Ovary (tissue), 9 donors: Measurements from ENCODE around the gene RPL22. TPM values are rescaled to one million over a fixed set of nuclear protein-coding genes. Genes with fewer than 3 reads are reported as not detected.

ENCODE experiments used
- DNase-seq, 5 donors: peaks; one replicate each; pipeline ENCODE4 v3.0.0-alpha.2; 2019 to 2020
- H3K27ac ChIP-seq, 2 donors: fragments of 200-600 bp; one replicate each; pipeline versions ENCODE4 v1.5.1 to v1.8.0; 2019 to 2022
- H3K27me3 ChIP-seq: fragments of 200-600 bp; one replicate; pipeline ENCODE4 v1.8.0; 2022
- H3K36me3 ChIP-seq: fragments of 200-600 bp; sonication (generic); one replicate; pipeline ENCODE4 v1.5.1; 2019
- H3K4me1 ChIP-seq: one replicate; pipeline ENCODE4 v1.8.1; 2013; ENCODE audit warnings: mild to moderate bottlenecking, moderate library complexity; ENCODE audit not compliant: insufficient read depth
- H3K4me3 ChIP-seq: fragments of 200-600 bp; sonication (generic); one replicate; pipeline ENCODE4 v1.5.1; 2017
- H3K9me3 ChIP-seq, 2 donors: fragments of 200-600 bp in 1 of 2; sonication (generic) in 1 of 2; one replicate each; pipeline versions ENCODE4 v1.5.1 to v1.8.1; 2013 to 2019; ENCODE audit warnings: mild to moderate bottlenecking in 1 of 2, moderate library complexity in 1 of 2
- EP300 ChIP-seq: sonication (generic); formaldehyde crosslinking; IDR thresholded peaks from one replicate; pipeline ENCODE4 v1.6.1; 2017; ENCODE audit warnings: antibody characterized with exemption
- POLR2A ChIP-seq: fragments of 450-650 bp; IDR thresholded peaks from one replicate; pipeline ENCODE4 v1.6.1; 2017; ENCODE audit warnings: antibody characterized with exemption, mild to moderate bottlenecking, moderate library complexity
- WGBS, 3 donors: extraction: QIAGEN DNeasy Blood & Tissue Kit in 1 of 3; methylation state at CpG; one replicate each; pipeline versions ENCODE4 v1.1.5 to v1.1.7; 2013 to 2017; 5-methylcytosine and 5-hydroxymethylcytosine counted together
- intact Hi-C, 4 donors: fragments of 100-400 bp; cut with DNase I; formaldehyde crosslinking; loops; one replicate each; pipeline versions ENCODE4 v1.11.0 to v1.15.1; 2022 to 2023
- polyA plus RNA-seq, 2 donors: library from polyadenylated mRNA; stranded (reverse); fragments of 200-250 nt in 1 of 2; fragments of 350-450 nt in 1 of 2; fragmentation: Illumina TruSeq in 1 of 2; extraction: RNeasy Lipid Tissue Mini Kit (QIAGEN cat#74804) in 1 of 2; gene quantifications; one replicate each; pipeline ENCODE4 v1.2.3, GENCODE V29; 2013 to 2014
- total RNA-seq, 7 donors: library from RNA; depleted of rRNA in 2 of 7; stranded (reverse); fragments of >200 nt in 2 of 7; fragmentation: NEBNext Ultra II Directional in 3 of 7; extraction: Animal tissue kit (Norgen Biotek cat#: 25700) in 3 of 7; gene quantifications; one replicate each; pipeline versions ENCODE4 v1.1.0 to v1.2.4, GENCODE V29; 2016 to 2023
- TF ChIP-seq, protein P1 (sequence below), 3 donors: fragments of 450-650 bp in 2 of 3; fragments of 200-600 bp in 1 of 3; IDR thresholded peaks; one replicate each; pipeline versions ENCODE4 v1.5.1 to v1.8.0; 2016 to 2022; ENCODE audit warnings: antibody characterized with exemption in 3 of 3, mild to moderate bottlenecking in 1 of 3
- donor health status: DM: no; HTN: no; CAD: no; lungs with moderate emphysema.
- donor health status: DM: no; HTN: no; CAD: no.
- donor health status: Bipolar disorder and iron deficiency.
- donor health status: DM: yes; HTN: yes; CAD: no.
- donor health status: DM: no; HTN: no; CAD: no.
- donor health status: DM: yes; HTN: yes; CAD: no.

RPL22 gene
- total and polyA plus RNA-seq, 9 donors, result 379 to 2,062 (median 715) TPM

DNA sequence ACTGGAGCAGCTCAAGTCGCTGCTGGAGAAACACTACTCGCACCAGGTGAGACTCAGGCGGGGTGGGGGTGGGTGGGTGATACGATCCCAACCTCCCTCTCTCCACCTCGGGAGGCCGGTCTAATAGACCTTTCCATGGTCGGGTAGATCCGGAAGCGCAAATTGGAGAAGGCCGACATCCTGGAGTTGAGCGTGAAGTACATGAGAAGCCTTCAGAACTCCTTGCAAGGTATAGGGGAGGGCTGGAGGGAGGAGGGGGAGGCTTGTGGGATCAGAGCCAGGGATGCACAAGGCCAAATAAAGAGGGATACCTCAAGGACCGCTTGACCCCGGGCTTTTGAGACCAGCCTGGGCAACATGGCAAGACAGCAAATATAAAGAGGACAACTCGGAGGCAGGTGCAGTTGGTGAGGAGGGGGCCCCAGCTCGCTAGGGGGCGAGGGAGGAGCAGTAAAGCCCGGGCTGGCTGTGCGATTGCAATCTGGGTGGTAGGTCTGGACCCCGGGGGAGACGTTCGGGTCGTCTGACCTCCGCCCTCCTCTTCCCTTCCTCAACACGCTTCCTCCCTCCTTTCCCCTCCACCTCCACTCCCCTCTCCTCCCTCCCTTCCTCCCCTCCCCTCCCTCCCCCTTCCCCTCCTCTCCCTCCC, 45.1 kb upstream of the RPL22 start:
- Histone ChIP-seq H3K27me3 (peaks cover 15% of the 10 kb centered on the region), H3K4me1 (peaks cover 17% of the 10 kb centered on the region), H3K27ac (no peak overlapping the region), H3K9me3 (no peaks in the 10 kb centered on the region), H3K36me3 (no peaks in the 10 kb centered on the region), H3K4me3 (no peak overlapping the region)
- 1 to 2% (median 2%) methylated on average over 24 of the region's 24 CpGs for WGBS, 3 donors
- no peak for DNase-seq
- TF ChIP-seq POLR2A, result no peak
- TF ChIP-seq EP300, result no peak
- TF ChIP-seq, protein P1, sequence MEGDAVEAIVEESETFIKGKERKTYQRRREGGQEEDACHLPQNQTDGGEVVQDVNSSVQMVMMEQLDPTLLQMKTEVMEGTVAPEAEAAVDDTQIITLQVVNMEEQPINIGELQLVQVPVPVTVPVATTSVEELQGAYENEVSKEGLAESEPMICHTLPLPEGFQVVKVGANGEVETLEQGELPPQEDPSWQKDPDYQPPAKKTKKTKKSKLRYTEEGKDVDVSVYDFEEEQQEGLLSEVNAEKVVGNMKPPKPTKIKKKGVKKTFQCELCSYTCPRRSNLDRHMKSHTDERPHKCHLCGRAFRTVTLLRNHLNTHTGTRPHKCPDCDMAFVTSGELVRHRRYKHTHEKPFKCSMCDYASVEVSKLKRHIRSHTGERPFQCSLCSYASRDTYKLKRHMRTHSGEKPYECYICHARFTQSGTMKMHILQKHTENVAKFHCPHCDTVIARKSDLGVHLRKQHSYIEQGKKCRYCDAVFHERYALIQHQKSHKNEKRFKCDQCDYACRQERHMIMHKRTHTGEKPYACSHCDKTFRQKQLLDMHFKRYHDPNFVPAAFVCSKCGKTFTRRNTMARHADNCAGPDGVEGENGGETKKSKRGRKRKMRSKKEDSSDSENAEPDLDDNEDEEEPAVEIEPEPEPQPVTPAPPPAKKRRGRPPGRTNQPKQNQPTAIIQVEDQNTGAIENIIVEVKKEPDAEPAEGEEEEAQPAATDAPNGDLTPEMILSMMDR (IDR thresholded peaks at IDR 0.05), result no peak
- intact Hi-C loops, result loop anchor here (5.0 to 10.0 kb wide), 8 partner anchors 98 to 200 kb away; partner anchors contain the start of gene KCNAB2 (in 1 of the 4)

DNA sequence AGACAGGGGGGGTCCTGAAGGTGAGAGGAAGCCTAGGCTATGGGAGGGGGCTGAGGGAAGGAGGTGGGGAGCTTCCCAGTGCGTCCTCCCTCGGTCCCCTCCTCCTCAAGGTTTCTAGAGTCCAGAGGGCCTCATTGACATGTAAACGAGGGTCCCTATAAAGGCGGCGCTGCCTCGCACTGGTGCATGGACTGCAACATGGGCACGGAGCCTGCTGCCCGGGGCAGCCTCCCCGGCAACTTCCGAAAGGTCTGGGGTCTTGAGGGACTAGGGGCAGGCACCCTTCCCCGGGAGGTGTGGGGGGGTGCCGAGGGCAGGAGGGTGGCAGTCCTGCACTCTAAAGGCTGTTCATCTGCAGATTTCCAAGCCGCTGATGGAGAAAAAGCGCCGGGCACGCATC, 44.6 kb upstream of the RPL22 start, which contains the start of gene HES3:
HES3 (plus strand) TSS at position 187 of the 400 bp plus-strand sequence; CDS start at position 374, 187 bp downstream.
- H3K4me3 ChIP-seq, result no peak within 1 kb of the TSS
- intact Hi-C loops, result loop anchor here in 3 of 4 donors (5.0 to 10.0 kb wide), 5 partner anchors 161 to 199 kb away; partner anchors contain the start of gene KCNAB2 (in 1 of the 3)
- peaks cover 15% of the 10 kb centered on the region for H3K4me1 ChIP-seq
- no peaks in the 10 kb centered on the region for H3K36me3 ChIP-seq
- DNase-seq, result no peak
- H3K9me3 ChIP-seq, result no peaks in the 10 kb centered on the region
- H3K27me3 ChIP-seq, result peaks cover 15% of the 10 kb centered on the region
- 3 to 4% (median 3%) methylated on average over 16 of the region's 16 CpGs for WGBS, 3 donors
- no peak within 1 kb of the TSS for H3K27ac ChIP-seq
- no peak for TF ChIP-seq POLR2A
- no peak for TF ChIP-seq EP300

DNA sequence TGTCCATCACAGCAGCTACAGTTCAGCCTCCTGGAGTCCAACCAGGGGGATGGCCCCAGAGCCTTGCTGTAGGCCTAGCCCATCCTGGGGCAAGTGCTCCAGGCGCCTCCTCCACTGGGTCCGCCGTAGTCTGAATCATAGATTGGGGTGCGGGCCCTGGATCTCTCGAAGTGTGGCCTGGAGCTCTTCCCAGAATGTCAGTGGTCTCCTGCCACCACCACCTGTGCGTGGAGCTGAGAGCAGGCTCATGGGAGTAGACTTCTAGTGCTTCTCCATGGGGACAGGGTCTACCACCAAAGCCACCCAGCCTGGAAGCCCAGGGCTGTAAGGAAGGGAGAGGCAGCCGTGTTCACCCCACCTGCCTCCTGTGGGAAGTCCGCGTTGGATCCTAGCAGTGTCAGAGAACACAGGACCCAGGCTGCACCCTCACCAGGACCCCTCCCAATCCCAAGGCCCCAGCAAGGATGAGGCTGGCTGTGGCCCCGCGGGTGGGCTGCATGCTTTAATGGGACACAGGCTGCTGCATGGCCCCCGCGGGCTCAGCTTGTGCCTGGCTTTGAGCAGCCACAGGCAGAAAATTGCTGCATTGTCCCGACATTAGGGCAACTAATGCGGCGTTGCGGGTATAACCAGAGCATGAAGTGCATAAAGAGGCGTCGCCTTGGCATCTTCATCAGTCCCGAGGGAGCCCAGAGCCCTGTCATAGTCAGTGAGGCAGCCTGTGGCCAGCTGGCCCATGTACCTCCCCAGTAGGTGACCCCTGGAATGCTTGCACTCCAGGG, 43.8 kb upstream of the RPL22 start:
- H3K4me1 ChIP-seq, result peaks cover 7% of the 10 kb centered on the region
- H3K27me3 ChIP-seq, result peaks cover 15% of the 10 kb centered on the region
- 17 to 31% (median 24%) methylated on average over 9 to 20 of the region's 20 CpGs for WGBS, 3 donors
- no peaks in the 10 kb centered on the region for H3K36me3 ChIP-seq
- no peak for DNase-seq
- H3K4me3 ChIP-seq, result no peak overlapping the region
- no peak for TF ChIP-seq POLR2A
- TF ChIP-seq, protein P1 (IDR thresholded peaks at IDR 0.05), result no peak
- no peak for TF ChIP-seq EP300
- no peaks in the 10 kb centered on the region for H3K9me3 ChIP-seq
- intact Hi-C loops, result loop anchor here in 3 of 4 donors (5.0 to 10.0 kb wide), 5 partner anchors 162 to 198 kb away; partner anchors contain the start of gene KCNAB2 (in 1 of the 3)
- no peak overlapping the region for H3K27ac ChIP-seq

DNA sequence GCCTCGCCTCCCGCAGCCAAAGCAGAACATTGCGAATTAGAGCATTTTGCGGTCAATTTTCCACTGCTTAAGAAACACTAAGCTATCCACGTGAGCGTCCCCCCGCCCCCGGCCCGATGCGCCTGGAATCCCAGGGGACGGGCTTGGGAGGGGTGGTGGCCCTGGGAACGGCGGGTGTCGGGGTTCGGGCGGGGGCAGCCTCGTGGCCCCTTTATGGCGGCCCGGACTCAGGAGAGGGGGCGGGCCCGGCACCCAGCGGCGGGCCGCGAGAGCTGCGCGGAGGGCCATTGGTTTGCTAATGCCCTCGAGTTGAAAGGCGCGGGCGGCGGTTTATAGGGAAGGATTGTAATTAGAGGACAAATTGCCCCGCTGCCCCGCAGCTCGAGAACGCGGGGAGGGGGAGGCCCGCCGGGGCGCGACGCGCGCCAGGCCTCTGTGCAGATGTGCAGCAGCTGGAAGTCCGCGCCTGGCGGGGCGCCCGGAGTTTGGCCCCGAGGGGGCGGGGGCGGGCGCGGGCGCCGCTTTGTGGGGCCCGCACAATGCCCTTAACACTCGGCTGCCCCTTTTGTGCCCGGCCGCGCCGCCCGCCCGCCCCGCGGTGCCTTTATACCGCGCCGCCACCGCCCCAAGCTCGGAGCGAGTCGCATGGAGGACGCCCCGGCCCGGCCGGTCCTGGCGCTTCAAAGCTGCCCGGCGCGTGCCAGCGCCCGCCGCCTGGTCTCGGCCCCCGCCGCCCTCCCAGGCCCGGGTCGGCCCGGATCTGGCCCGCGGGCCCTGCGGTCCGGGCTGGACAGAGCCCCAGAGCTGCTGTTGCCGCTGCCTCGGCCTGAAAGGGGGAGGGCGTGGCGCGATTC, 42.7 kb upstream of the RPL22 start:
- no peak for TF ChIP-seq EP300
- no peak for TF ChIP-seq POLR2A
- TF ChIP-seq, protein P1 (IDR thresholded peaks at IDR 0.05), result no peak
- 1% methylated on average over 50 to 97 of the region's 99 CpGs for WGBS, 3 donors
- peak in 1 of 5 donors; percentile 72 for DNase-seq
- Histone ChIP-seq H3K4me1 (peaks cover 6% of the 10 kb centered on the region), H3K36me3 (no peaks in the 10 kb centered on the region), H3K27ac (no peak overlapping the region), H3K4me3 (no peak overlapping the region), H3K27me3 (peaks cover 15% of the 10 kb centered on the region), H3K9me3 (no peaks in the 10 kb centered on the region)
- intact Hi-C loops, result loop anchor here in 3 of 4 donors (5.0 to 10.0 kb wide), 5 partner anchors 163 to 197 kb away; partner anchors contain the start of gene KCNAB2 (in 1 of the 3)
